ENCODE data around the gene DIPK1A. TPM values are rescaled to one million over a fixed set of nuclear protein-coding genes. Genes with fewer than 3 reads are reported as not detected.

DIPK1A gene
- total RNA-seq, 1 experiment from 2014 or later = 3.8 TPM

DNA sequence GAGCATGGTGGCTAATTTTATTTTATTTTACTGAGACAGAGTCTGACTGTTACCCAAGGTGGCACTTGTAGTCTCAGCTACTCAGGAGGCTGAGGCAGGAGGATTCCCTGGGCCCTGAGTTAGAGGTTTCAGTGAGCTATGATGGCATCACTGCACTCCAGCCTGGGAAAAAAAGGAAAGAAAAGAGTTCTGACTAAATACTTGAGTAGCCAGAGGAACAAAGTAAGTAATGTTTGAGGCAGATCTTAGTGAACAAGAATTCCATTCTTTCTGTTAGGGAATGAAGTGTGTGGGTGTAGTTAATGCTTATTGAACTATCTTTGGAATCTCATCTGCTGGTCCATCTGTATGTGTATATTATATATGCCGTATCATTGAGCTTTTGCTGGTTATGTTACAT lies 163.3 kb downstream of the DIPK1A start:
- no peak overlapping the region for H3K4me2 ChIP-seq (ENCODE audit: insufficient read depth, insufficient read length, low read length)
- H3K4me3 Mint-ChIP-seq = no peak overlapping the region
- H3K36me3 Mint-ChIP-seq (ENCODE audit: insufficient read depth in 1 of 3, low read depth in 3 of 3) = no peaks in the 10 kb centered on the region
- H4K91ac ChIP-seq (ENCODE audit: insufficient read length, low read depth, low read length) = no peak overlapping the region
- no peak overlapping the region for H4K5ac ChIP-seq (ENCODE audit: insufficient read length, low read depth, low read length)
- no peak overlapping the region for H3T11ph ChIP-seq (ENCODE audit: low read length)
- no peak overlapping the region for H3K4ac ChIP-seq (ENCODE audit: low read depth, low read length)
- H3K79me2 ChIP-seq (ENCODE audit: insufficient read depth, low read length) = no peaks in the 10 kb centered on the region
- TF ChIP-seq, protein P1, sequence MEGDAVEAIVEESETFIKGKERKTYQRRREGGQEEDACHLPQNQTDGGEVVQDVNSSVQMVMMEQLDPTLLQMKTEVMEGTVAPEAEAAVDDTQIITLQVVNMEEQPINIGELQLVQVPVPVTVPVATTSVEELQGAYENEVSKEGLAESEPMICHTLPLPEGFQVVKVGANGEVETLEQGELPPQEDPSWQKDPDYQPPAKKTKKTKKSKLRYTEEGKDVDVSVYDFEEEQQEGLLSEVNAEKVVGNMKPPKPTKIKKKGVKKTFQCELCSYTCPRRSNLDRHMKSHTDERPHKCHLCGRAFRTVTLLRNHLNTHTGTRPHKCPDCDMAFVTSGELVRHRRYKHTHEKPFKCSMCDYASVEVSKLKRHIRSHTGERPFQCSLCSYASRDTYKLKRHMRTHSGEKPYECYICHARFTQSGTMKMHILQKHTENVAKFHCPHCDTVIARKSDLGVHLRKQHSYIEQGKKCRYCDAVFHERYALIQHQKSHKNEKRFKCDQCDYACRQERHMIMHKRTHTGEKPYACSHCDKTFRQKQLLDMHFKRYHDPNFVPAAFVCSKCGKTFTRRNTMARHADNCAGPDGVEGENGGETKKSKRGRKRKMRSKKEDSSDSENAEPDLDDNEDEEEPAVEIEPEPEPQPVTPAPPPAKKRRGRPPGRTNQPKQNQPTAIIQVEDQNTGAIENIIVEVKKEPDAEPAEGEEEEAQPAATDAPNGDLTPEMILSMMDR (conservative IDR thresholded peaks at IDR 0.05) = no peak
- no peak for DNase-seq
- H3K27ac ChIP-seq (ENCODE audit: insufficient read length, low read depth, low read length) = no peak overlapping the region
- H2AFZ ChIP-seq (ENCODE audit: low read length) = no peak overlapping the region
- no peak overlapping the region for H2BK12ac ChIP-seq (ENCODE audit: insufficient read length, low read depth, low read length)
- no peak overlapping the region for H4K8ac ChIP-seq (replicated peaks; ENCODE audit: insufficient read length, low read depth, low read length)
- no peak overlapping the region for H2AK5ac ChIP-seq (ENCODE audit: insufficient read length, low read length)
- no peaks in the 10 kb centered on the region for H3K27me3 ChIP-seq (ENCODE audit: insufficient read depth, low read length)
- no CpG with 5 or more reads among the region's 1 CpG for WGBS (ENCODE audit: extremely low coverage, insufficient read length, low lambda C conversion rate)
- H3K27me3 Mint-ChIP-seq (ENCODE audit: low read depth) = no peaks in the 10 kb centered on the region
- H3K4me1 ChIP-seq (ENCODE audit: insufficient read depth, low read length) = no peaks in the 10 kb centered on the region
- no peak overlapping the region for H3K23ac ChIP-seq (ENCODE audit: insufficient read length, low read depth, low read length)
- H3K9me3 Mint-ChIP-seq = no peaks in the 10 kb centered on the region; a peak in 1 of 5 replicates
- H3K14ac ChIP-seq (ENCODE audit: insufficient read depth, low read length) = no peak overlapping the region
- H3K56ac ChIP-seq (ENCODE audit: insufficient read length, low read depth, low read length) = no peak overlapping the region
- no peaks in the 10 kb centered on the region for H3K23me2 ChIP-seq (ENCODE audit: insufficient read length, low read depth, low read length, poor library complexity, severe bottlenecking)
- peaks cover 10 to 11% of the 10 kb centered on the region in 2 experiments for H3K4me1 Mint-ChIP-seq
- no peak overlapping the region for H2BK120ac ChIP-seq (ENCODE audit: low read depth, low read length, poor library complexity, severe bottlenecking)
- no peaks in the 10 kb centered on the region for H4K20me1 ChIP-seq (ENCODE audit: control insufficient read depth, insufficient read depth, insufficient read length)
- H2BK15ac ChIP-seq (ENCODE audit: low read depth, low read length) = no peak overlapping the region
- H3K9ac ChIP-seq (ENCODE audit: extremely low read depth, insufficient read length, low read length) = no peak overlapping the region
- no peak overlapping the region for H2BK5ac ChIP-seq (ENCODE audit: insufficient read length, low read length)
- H3K27ac Mint-ChIP-seq = no peak overlapping the region
- H3K79me1 ChIP-seq (ENCODE audit: insufficient read depth, low read depth, low read length, poor library complexity, severe bottlenecking) = no peaks in the 10 kb centered on the region
- H2BK20ac ChIP-seq (ENCODE audit: low read depth, low read length, poor library complexity, severe bottlenecking) = no peak overlapping the region
- H3K18ac ChIP-seq (ENCODE audit: insufficient read length, low read depth, low read length) = no peak overlapping the region
- H3K9me3 ChIP-seq (ENCODE audit: control insufficient read depth, low read depth, low read length) = no peaks in the 10 kb centered on the region

Measured in H9 (cell line).